ENCODE measurements around the gene GPHN. TPM values are rescaled to one million over a fixed set of nuclear protein-coding genes. Genes with fewer than 3 reads are reported as not detected.

GPHN gene
- total RNA-seq, 6 donors from 2014 or later: 24.4 to 45.1 (median 31.5) TPM

GRCh38 chr14:67108230-67108629, 600.3 kb downstream of the GPHN start:
- 84 to 91% methylated on average over 1 of the region's 1 CpG for WGBS, 2 donors
- TF ChIP-seq POLR2A (IDR thresholded peaks at IDR 0.05) (no peak), EP300 (IDR thresholded peaks at IDR 0.05) (no peak), POLR2AphosphoS5 (IDR thresholded peaks at IDR 0.05) (no peak), CTCF (IDR thresholded peaks at IDR 0.05) (no peak)

GRCh38 chr14:67111022-67111421, 603.1 kb downstream of the GPHN start:
- DNase-seq (no peak), ATAC-seq (ENCODE audit: low FRiP score in 2 of 2) (no peak)
- Histone ChIP-seq H3K27ac (no peak overlapping the region), H3K36me3 (peaks cover 0 to 5% (median 0%) of the 10 kb centered on the region in 4 donors), H3K4me3 (no peak overlapping the region), H3K4me1 (no peaks in the 10 kb centered on the region), H3K9me3 (peaks cover 0 to 5% (median 2%) of the 10 kb centered on the region in 4 donors), H3K27me3 (no peaks in the 10 kb centered on the region)
- TF ChIP-seq POLR2A (IDR thresholded peaks at IDR 0.05) (no peak), CTCF (IDR thresholded peaks at IDR 0.05) (no peak), POLR2AphosphoS5 (IDR thresholded peaks at IDR 0.05) (no peak), EP300 (IDR thresholded peaks at IDR 0.05) (no peak)
- WGBS, 2 donors: 82 to 87% methylated on average over 1 of the region's 1 CpG

More at GRCh38 chr14:67108230-67108629, 600.3 kb downstream of the GPHN start:
- Histone ChIP-seq H3K36me3 (peaks cover 0 to 5% (median 0%) of the 10 kb centered on the region in 4 donors), H3K4me3 (no peak overlapping the region), H3K27ac (no peak overlapping the region), H3K27me3 (no peaks in the 10 kb centered on the region), H3K9me3 (peaks cover 0 to 11% (median 10%) of the 10 kb centered on the region in 4 donors), H3K4me1 (no peaks in the 10 kb centered on the region)
- no peak for ATAC-seq (ENCODE audit: low FRiP score in 2 of 2)
- DNase-seq: no peak

GRCh38 chr14:67112344-67112743, 604.4 kb downstream of the GPHN start:
- DNase-seq: no peak
- Histone ChIP-seq H3K27me3 (no peaks in the 10 kb centered on the region), H3K4me1 (no peaks in the 10 kb centered on the region), H3K9me3 (no peaks in the 10 kb centered on the region), H3K4me3 (no peak overlapping the region), H3K36me3 (peaks cover 0 to 5% (median 0%) of the 10 kb centered on the region in 4 donors), H3K27ac (no peak overlapping the region)
- no peak for TF ChIP-seq CTCF (IDR thresholded peaks at IDR 0.05)
- no peak for TF ChIP-seq POLR2AphosphoS5 (IDR thresholded peaks at IDR 0.05)
- no peak for TF ChIP-seq EP300 (IDR thresholded peaks at IDR 0.05)
- TF ChIP-seq POLR2A (IDR thresholded peaks at IDR 0.05): no peak
- no peak for ATAC-seq (ENCODE audit: low FRiP score in 2 of 2)
- 95 to 98% methylated on average over 2 of the region's 2 CpGs for WGBS, 2 donors

- DNase-seq (no peak), ATAC-seq (ENCODE audit: low FRiP score in 2 of 2) (no peak)
- Histone ChIP-seq H3K27ac (no peak overlapping the region), H3K4me1 (no peaks in the 10 kb centered on the region), H3K36me3 (peaks cover 0 to 13% (median 0%) of the 10 kb centered on the region in 4 donors), H3K27me3 (no peaks in the 10 kb centered on the region), H3K4me3 (no peak overlapping the region), H3K9me3 (no peaks in the 10 kb centered on the region)
- no peak for TF ChIP-seq CTCF (IDR thresholded peaks at IDR 0.05)
- TF ChIP-seq EP300 (IDR thresholded peaks at IDR 0.05): no peak
- no peak for TF ChIP-seq POLR2AphosphoS5 (IDR thresholded peaks at IDR 0.05)
- TF ChIP-seq POLR2A (IDR thresholded peaks at IDR 0.05): no peak
- WGBS, 2 donors: 85 to 90% methylated on average over 3 of the region's 3 CpGs
Observed at GRCh38 chr14:67127174-67127573, 619.2 kb downstream of the GPHN start.

- ATAC-seq (ENCODE audit: low FRiP score in 2 of 2) (no peak), DNase-seq (no peak)
- no peak overlapping the region for H3K27ac ChIP-seq
- 84 to 92% methylated on average over 2 of the region's 2 CpGs for WGBS, 2 donors
- H3K4me3 ChIP-seq: no peak overlapping the region
- no peaks in the 10 kb centered on the region for H3K9me3 ChIP-seq
- no peak for TF ChIP-seq POLR2A (IDR thresholded peaks at IDR 0.05)
- TF ChIP-seq CTCF (IDR thresholded peaks at IDR 0.05): no peak
- no peak for TF ChIP-seq EP300 (IDR thresholded peaks at IDR 0.05)
- TF ChIP-seq POLR2AphosphoS5 (IDR thresholded peaks at IDR 0.05): no peak
- no peaks in the 10 kb centered on the region for H3K4me1 ChIP-seq
- no peaks in the 10 kb centered on the region for H3K27me3 ChIP-seq
- H3K36me3 ChIP-seq: no peaks in the 10 kb centered on the region
Observed at GRCh38 chr14:67129768-67130167, 621.8 kb downstream of the GPHN start.

All from upper lobe of left lung (tissue), 6 donors.